ENCODE measurements around the gene IL7R. TPM values are rescaled to one million over a fixed set of nuclear protein-coding genes. Genes with fewer than 3 reads are reported as not detected.

IL7R gene
- total RNA-seq, 1 experiment from 2014 or later, result 0.41 TPM

Other genes with a start within 250 kb of the IL7R start
- 7.5 and 10.6 TPM in 2 replicates for gene SPEF2, start 239.0 kb upstream of the IL7R start, total RNA-seq (2021)
- gene CAPSL, start 81.7 kb downstream of the IL7R start, total RNA-seq (2021), result not detected in 2 replicates
- not detected in 2 replicates for gene UGT3A1, start 134.5 kb downstream of the IL7R start, total RNA-seq (2021)
- not detected in 2 replicates for gene UGT3A2, start 210.0 kb downstream of the IL7R start, total RNA-seq (2021)

Measured in PC-9 (cell line).